GM23338 (cell line): ENCODE results near the gene ABCA13. TPM values are rescaled to one million over a fixed set of nuclear protein-coding genes. Genes with fewer than 3 reads are reported as not detected.

ENCODE experiments used
- ATAC-seq: fragments of 200-7000 bp; cut with Tn5 transposase; 3 replicates; pipeline ENCODE4 v1.9.1; 2020
- DNase-seq: peaks from one replicate; pipeline ENCODE4 v3.0.0-alpha.2; 2015; ENCODE audit warnings: low spot score
- H2AFZ ChIP-seq: fragments of 200-600 bp; sonication (generic); 2 replicates; pipeline ENCODE4 v1.8.0; 2016; ENCODE audit warnings: antibody characterized with exemption, mild to moderate bottlenecking, moderate library complexity
- H3F3A ChIP-seq: fragments of 200-600 bp; sonication (generic); replicated peaks from 2 replicates; pipeline ENCODE4 v1.8.0; 2017; ENCODE audit warnings: antibody characterized with exemption, mixed run types, low read depth
- H3K27ac ChIP-seq: fragments of 200-600 bp; sonication (generic); 2 replicates; pipeline ENCODE4 v1.6.1; 2016; ENCODE audit warnings: low read depth
- H3K27me3 ChIP-seq: fragments of 200-600 bp; sonication (generic); 2 replicates; pipeline ENCODE4 v1.8.0; 2016; ENCODE audit warnings: mild to moderate bottlenecking, mixed run types, moderate library complexity; ENCODE audit not compliant: insufficient read depth
- H3K36me3 ChIP-seq: fragments of 200-600 bp; sonication (generic); 2 replicates; pipeline ENCODE4 v1.8.0; 2016; ENCODE audit warnings: mild to moderate bottlenecking; ENCODE audit not compliant: insufficient read depth
- H3K4me1 ChIP-seq: fragments of 200-600 bp; sonication (generic); 2 replicates; pipeline ENCODE4 v1.8.0; 2016; ENCODE audit warnings: mild to moderate bottlenecking, moderate library complexity; ENCODE audit not compliant: insufficient read depth
- H3K4me2 ChIP-seq: fragments of 200-600 bp; sonication (generic); 2 replicates; pipeline ENCODE4 v1.7.1; 2017; ENCODE audit warnings: mixed run types
- H3K4me3 ChIP-seq: fragments of 200-600 bp; sonication (generic); 2 replicates; pipeline ENCODE4 v1.6.1; 2016; ENCODE audit warnings: mixed run types
- H3K79me2 ChIP-seq: fragments of 200-600 bp; sonication (generic); replicated peaks from 2 replicates; pipeline ENCODE4 v1.8.0; 2017; ENCODE audit warnings: mild to moderate bottlenecking; ENCODE audit not compliant: insufficient read depth
- H3K9me2 ChIP-seq: fragments of 200-600 bp; sonication (generic); 2 replicates; pipeline ENCODE4 v1.8.0; 2017; ENCODE audit not compliant: insufficient read depth
- H4K20me1 ChIP-seq: fragments of 200-600 bp; sonication (generic); replicated peaks from 2 replicates; pipeline ENCODE4 v1.8.0; 2017; ENCODE audit warnings: mild to moderate bottlenecking; ENCODE audit not compliant: insufficient read depth
- H3K27ac Mint-ChIP-seq: 2 replicates; pipeline ENCODE4 v1.8.0; 2020; ENCODE audit warnings: inconsistent platforms, mild to moderate bottlenecking, moderate library complexity, mixed read lengths
- H3K27me3 Mint-ChIP-seq: 3 replicates; pipeline ENCODE4 v1.8.0; 2022; ENCODE audit warnings: low read depth, mild to moderate bottlenecking, moderate library complexity, mixed read lengths, inconsistent platforms; ENCODE audit not compliant: insufficient read depth, poor library complexity
- H3K36me3 Mint-ChIP-seq: 3 replicates; pipeline ENCODE4 v1.8.0; 2021; ENCODE audit warnings: low read depth, mild to moderate bottlenecking, inconsistent platforms, moderate library complexity, mixed read lengths
- H3K4me1 Mint-ChIP-seq: 3 replicates; pipeline ENCODE4 v1.8.0; 2020; ENCODE audit warnings: mild to moderate bottlenecking, inconsistent platforms, mixed read lengths
- H3K4me3 Mint-ChIP-seq: 3 replicates; pipeline ENCODE4 v1.8.0; 2021; ENCODE audit warnings: moderate library complexity, mild to moderate bottlenecking, inconsistent platforms, mixed read lengths
- H3K9me3 Mint-ChIP-seq: 3 replicates; pipeline ENCODE4 v1.8.0; 2020; ENCODE audit warnings: moderate library complexity, mild to moderate bottlenecking, inconsistent platforms, mixed read lengths
- EZH2phosphoT487 ChIP-seq: fragments of 200-600 bp; sonication (generic); IDR thresholded peaks from one replicate; pipeline ENCODE4 v1.8.1; 2018; ENCODE audit warnings: antibody characterized with exemption; ENCODE audit not compliant: unreplicated experiment
- JUNB ChIP-seq: IDR thresholded peaks from one replicate; pipeline ENCODE4 v1.6.1; 2016; ENCODE audit warnings: antibody characterized with exemption; ENCODE audit not compliant: unreplicated experiment
- NANOG ChIP-seq: IDR thresholded peaks from 2 replicates; pipeline ENCODE4 v1.6.1; 2016; ENCODE audit warnings: antibody characterized with exemption, borderline replicate concordance
- POLR2AphosphoS5 ChIP-seq: IDR thresholded peaks from 2 replicates; pipeline ENCODE4 v1.6.1; 2016; ENCODE audit warnings: antibody characterized with exemption, low read depth
- STAT1 ChIP-seq: IDR thresholded peaks from one replicate; pipeline ENCODE4 v1.6.1; 2016; ENCODE audit warnings: antibody characterized with exemption; ENCODE audit not compliant: unreplicated experiment
- ZNF114 ChIP-seq: fragments of 250-450 bp; sonication (Bioruptor Pico); IDR thresholded peaks from 2 replicates; pipeline ENCODE4 v1.5.0; 2020; ENCODE audit warnings: mild to moderate bottlenecking, moderate library complexity
- ZNF331 ChIP-seq: fragments of 250-450 bp; sonication (Bioruptor Pico); IDR thresholded peaks from 2 replicates; pipeline ENCODE4 v1.5.0; 2020; ENCODE audit warnings: low read depth, mild to moderate bottlenecking, moderate library complexity
- polyA plus RNA-seq: library from polyadenylated mRNA; unstranded; fragments of >200 nt; fragmentation: Nextera tagmentation; extraction: Ambion mirVana; gene quantifications from 2 replicates; pipeline ENCODE4 v1.2.1, GENCODE V29; 2016
- total RNA-seq: library from RNA; depleted of rRNA; stranded (reverse); fragments of >200 nt; shearing (Covaris generic); gene quantifications from 2 replicates; pipeline ENCODE4 v1.2.3, GENCODE V29; 2014
- TF ChIP-seq, protein P1 (sequence below): fragments of 250-450 bp; sonication (Bioruptor Pico); IDR thresholded peaks from 2 replicates; pipeline ENCODE4 v1.5.0; 2020; ENCODE audit warnings: mild to moderate bottlenecking, moderate library complexity
- TF ChIP-seq, protein P2 (sequence below): IDR thresholded peaks from 2 replicates; pipeline ENCODE4 v1.6.1; 2016; ENCODE audit warnings: antibody characterized with exemption
- TF ChIP-seq, protein P3 (sequence below), 2 experiments: fragments of 200-600 bp in 1 of 2; sonication (generic) in 1 of 2; conservative IDR thresholded peaks; 2 replicates each; pipeline versions ENCODE4 v1.5.1 to v1.6.1; 2016 to 2017; ENCODE audit warnings: antibody characterized with exemption in 2 of 2, low read depth in 2 of 2, mild to moderate bottlenecking in 2 of 2, moderate library complexity in 1 of 2

Gene ABCA13
- total and polyA plus RNA-seq, 2 experiments from 2014 or later: 0.21 TPM; not detected in 1

DNA sequence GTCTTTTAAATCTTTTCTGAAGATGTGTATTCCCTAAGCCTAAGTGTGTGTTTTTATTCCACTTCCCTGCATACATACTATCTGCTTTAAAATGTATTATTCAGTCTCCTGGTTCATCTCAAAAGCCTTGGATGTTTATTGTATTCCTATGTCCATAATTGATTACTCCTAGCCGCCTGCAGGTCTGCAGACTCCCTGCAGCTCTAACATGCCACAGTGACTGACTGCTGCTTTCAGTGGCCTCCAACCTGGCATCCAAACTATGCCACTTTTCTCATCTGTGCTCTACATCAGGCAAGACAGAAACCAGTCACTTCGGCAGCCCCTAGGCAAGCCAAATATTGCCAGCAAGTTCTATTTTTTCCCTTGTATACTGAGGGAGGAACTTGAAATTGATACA lies 81.7 kb downstream of the ABCA13 start:
- H3K36me3 ChIP-seq: no peaks in the 10 kb centered on the region

More for the DNA sequence above, 81.7 kb downstream of the ABCA13 start:
- H3K9me3 Mint-ChIP-seq: no peaks in the 10 kb centered on the region
- peaks cover 2% of the 10 kb centered on the region for H3K27me3 Mint-ChIP-seq
- H3K4me2 ChIP-seq: no peak overlapping the region
- no peak overlapping the region for H3K4me3 ChIP-seq
- DNase-seq: peak; percentile 46
- H3K9me2 ChIP-seq: peaks cover 6% of the 10 kb centered on the region; the same call in 1 of the 2 replicates
- no peak overlapping the region for H3K4me3 Mint-ChIP-seq
- peaks cover 14% of the 10 kb centered on the region; the same call in 2 of the 3 replicates for H3K4me1 Mint-ChIP-seq
- TF ChIP-seq STAT1 (no peak), NANOG (no peak), JUNB (no peak), POLR2AphosphoS5 (no peak), ZNF331 (CRISPR knock-in tag) (no peak), EZH2phosphoT487 (no peak), ZNF114 (CRISPR knock-in tag) (no peak)
- TF ChIP-seq, protein P1, sequence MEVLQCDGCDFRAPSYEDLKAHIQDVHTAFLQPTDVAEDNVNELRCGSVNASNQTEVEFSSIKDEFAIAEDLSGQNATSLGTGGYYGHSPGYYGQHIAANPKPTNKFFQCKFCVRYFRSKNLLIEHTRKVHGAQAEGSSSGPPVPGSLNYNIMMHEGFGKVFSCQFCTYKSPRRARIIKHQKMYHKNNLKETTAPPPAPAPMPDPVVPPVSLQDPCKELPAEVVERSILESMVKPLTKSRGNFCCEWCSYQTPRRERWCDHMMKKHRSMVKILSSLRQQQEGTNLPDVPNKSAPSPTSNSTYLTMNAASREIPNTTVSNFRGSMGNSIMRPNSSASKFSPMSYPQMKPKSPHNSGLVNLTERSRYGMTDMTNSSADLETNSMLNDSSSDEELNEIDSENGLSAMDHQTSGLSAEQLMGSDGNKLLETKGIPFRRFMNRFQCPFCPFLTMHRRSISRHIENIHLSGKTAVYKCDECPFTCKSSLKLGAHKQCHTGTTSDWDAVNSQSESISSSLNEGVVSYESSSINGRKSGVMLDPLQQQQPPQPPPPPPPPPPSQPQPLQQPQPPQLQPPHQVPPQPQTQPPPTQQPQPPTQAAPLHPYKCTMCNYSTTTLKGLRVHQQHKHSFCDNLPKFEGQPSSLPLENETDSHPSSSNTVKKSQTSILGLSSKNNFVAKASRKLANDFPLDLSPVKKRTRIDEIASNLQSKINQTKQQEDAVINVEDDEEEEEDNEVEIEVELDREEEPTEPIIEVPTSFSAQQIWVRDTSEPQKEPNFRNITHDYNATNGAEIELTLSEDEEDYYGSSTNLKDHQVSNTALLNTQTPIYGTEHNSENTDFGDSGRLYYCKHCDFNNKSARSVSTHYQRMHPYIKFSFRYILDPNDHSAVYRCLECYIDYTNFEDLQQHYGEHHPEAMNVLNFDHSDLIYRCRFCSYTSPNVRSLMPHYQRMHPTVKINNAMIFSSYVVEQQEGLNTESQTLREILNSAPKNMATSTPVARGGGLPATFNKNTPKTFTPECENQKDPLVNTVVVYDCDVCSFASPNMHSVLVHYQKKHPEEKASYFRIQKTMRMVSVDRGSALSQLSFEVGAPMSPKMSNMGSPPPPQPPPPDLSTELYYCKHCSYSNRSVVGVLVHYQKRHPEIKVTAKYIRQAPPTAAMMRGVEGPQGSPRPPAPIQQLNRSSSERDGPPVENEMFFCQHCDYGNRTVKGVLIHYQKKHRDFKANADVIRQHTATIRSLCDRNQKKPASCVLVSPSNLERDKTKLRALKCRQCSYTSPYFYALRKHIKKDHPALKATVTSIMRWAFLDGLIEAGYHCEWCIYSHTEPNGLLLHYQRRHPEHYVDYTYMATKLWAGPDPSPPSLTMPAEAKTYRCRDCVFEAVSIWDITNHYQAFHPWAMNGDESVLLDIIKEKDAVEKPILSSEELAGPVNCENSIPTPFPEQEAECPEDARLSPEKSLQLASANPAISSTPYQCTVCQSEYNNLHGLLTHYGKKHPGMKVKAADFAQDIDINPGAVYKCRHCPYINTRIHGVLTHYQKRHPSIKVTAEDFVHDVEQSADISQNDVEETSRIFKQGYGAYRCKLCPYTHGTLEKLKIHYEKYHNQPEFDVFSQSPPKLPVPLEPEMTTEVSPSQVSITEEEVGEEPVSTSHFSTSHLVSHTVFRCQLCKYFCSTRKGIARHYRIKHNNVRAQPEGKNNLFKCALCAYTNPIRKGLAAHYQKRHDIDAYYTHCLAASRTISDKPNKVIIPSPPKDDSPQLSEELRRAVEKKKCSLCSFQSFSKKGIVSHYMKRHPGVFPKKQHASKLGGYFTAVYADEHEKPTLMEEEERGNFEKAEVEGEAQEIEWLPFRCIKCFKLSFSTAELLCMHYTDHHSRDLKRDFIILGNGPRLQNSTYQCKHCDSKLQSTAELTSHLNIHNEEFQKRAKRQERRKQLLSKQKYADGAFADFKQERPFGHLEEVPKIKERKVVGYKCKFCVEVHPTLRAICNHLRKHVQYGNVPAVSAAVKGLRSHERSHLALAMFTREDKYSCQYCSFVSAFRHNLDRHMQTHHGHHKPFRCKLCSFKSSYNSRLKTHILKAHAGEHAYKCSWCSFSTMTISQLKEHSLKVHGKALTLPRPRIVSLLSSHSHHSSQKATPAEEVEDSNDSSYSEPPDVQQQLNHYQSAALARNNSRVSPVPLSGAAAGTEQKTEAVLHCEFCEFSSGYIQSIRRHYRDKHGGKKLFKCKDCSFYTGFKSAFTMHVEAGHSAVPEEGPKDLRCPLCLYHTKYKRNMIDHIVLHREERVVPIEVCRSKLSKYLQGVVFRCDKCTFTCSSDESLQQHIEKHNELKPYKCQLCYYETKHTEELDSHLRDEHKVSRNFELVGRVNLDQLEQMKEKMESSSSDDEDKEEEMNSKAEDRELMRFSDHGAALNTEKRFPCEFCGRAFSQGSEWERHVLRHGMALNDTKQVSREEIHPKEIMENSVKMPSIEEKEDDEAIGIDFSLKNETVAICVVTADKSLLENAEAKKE: no peak
- TF ChIP-seq, protein P2, sequence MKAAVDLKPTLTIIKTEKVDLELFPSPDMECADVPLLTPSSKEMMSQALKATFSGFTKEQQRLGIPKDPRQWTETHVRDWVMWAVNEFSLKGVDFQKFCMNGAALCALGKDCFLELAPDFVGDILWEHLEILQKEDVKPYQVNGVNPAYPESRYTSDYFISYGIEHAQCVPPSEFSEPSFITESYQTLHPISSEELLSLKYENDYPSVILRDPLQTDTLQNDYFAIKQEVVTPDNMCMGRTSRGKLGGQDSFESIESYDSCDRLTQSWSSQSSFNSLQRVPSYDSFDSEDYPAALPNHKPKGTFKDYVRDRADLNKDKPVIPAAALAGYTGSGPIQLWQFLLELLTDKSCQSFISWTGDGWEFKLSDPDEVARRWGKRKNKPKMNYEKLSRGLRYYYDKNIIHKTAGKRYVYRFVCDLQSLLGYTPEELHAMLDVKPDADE: no peak
- TF ChIP-seq, protein P3, sequence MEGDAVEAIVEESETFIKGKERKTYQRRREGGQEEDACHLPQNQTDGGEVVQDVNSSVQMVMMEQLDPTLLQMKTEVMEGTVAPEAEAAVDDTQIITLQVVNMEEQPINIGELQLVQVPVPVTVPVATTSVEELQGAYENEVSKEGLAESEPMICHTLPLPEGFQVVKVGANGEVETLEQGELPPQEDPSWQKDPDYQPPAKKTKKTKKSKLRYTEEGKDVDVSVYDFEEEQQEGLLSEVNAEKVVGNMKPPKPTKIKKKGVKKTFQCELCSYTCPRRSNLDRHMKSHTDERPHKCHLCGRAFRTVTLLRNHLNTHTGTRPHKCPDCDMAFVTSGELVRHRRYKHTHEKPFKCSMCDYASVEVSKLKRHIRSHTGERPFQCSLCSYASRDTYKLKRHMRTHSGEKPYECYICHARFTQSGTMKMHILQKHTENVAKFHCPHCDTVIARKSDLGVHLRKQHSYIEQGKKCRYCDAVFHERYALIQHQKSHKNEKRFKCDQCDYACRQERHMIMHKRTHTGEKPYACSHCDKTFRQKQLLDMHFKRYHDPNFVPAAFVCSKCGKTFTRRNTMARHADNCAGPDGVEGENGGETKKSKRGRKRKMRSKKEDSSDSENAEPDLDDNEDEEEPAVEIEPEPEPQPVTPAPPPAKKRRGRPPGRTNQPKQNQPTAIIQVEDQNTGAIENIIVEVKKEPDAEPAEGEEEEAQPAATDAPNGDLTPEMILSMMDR (conservative IDR thresholded peaks at IDR 0.05; ENCODE audit: low read depth in 2 of 2): no peak
- 0 out of 2 replicates have a peak overlapping the region, but pooled peaks have one; percentile 4 for H2AFZ ChIP-seq
- no peaks in the 10 kb centered on the region for H4K20me1 ChIP-seq
- H3F3A ChIP-seq: no peaks in the 10 kb centered on the region
- no peaks in the 10 kb centered on the region for H3K27me3 ChIP-seq
- H3K79me2 ChIP-seq: no peaks in the 10 kb centered on the region
- peak; percentile 71 for ATAC-seq
- peaks cover 10% of the 10 kb centered on the region; the same call in 1 of the 2 replicates for H3K4me1 ChIP-seq
- H3K27ac ChIP-seq: no peak overlapping the region
- no peaks in the 10 kb centered on the region for H3K36me3 Mint-ChIP-seq
- no peak overlapping the region for H3K27ac Mint-ChIP-seq
